ENCODE data around the gene HPRT1. TPM values are rescaled to one million over a fixed set of nuclear protein-coding genes. Genes with fewer than 3 reads are reported as not detected.

The HPRT1 gene
- total RNA-seq, 1 experiment from 2014 or later: 44.1 TPM

GRCh38 chrX:134478374-134478773 is 18.4 kb downstream of the HPRT1 start:
- no peak overlapping the region for H3K9ac ChIP-seq (ENCODE audit: low read length)
- no TSS peak for BruUV-seq (replicated peaks)
- intact Hi-C loops (cut with micrococcal nuclease): no loop called here
- CTCF ChIA-PET: no interaction called here
- H3K4me1 ChIP-seq (ENCODE audit: insufficient read depth, low read length): no peaks in the 10 kb centered on the region
- H3K27me3 ChIP-seq (ENCODE audit: low read length): no peaks in the 10 kb centered on the region
- DNase-seq: no peak
- POLR2A ChIA-PET (ENCODE audit: unreplicated experiment): no interaction called here
- no peak overlapping the region for H3K4me2 ChIP-seq (ENCODE audit: low read length)
- H3K4me3 ChIP-seq (ENCODE audit: low read length): no peak overlapping the region
- H3K9me2 ChIP-seq (replicated peaks; ENCODE audit: low read length): no peaks in the 10 kb centered on the region
- H3K9me3 ChIP-seq (ENCODE audit: low read length): no peaks in the 10 kb centered on the region
- no peak overlapping the region for H3K27ac ChIP-seq (ENCODE audit: low read length)
- no peak overlapping the region for H2AFZ ChIP-seq (ENCODE audit: low read length)
- no peaks in the 10 kb centered on the region for H4K20me1 ChIP-seq (ENCODE audit: low read length)
- no peaks in the 10 kb centered on the region for H3F3A ChIP-seq (ENCODE audit: low read length, unreplicated experiment)
- H3K79me2 ChIP-seq (ENCODE audit: low read length): no peaks in the 10 kb centered on the region
- H3K36me3 ChIP-seq (ENCODE audit: low read depth, low read length): peaks cover 23% of the 10 kb centered on the region; the same call in 1 of the 2 replicates
- no peak for ATAC-seq
- TF ChIP-seq EZH2phosphoT487 (IDR thresholded peaks at IDR 0.05; ENCODE audit: borderline replicate concordance, low read length) (no peak), EZH2 (IDR thresholded peaks at IDR 0.05; ENCODE audit: low read length, unreplicated experiment) (no peak), CTCF (conservative IDR thresholded peaks at IDR 0.05; ENCODE audit: low read depth, low read length) (no peak)

GRCh38 chrX:134480061-134480460 is 20.1 kb downstream of the HPRT1 start:
- DNase-seq (no peak), ATAC-seq (no peak)
- Histone ChIP-seq H3K4me3 (ENCODE audit: low read length) (no peak overlapping the region), H3K4me1 (ENCODE audit: insufficient read depth, low read length) (no peaks in the 10 kb centered on the region), H3F3A (ENCODE audit: low read length, unreplicated experiment) (no peaks in the 10 kb centered on the region), H3K36me3 (ENCODE audit: low read depth, low read length) (peaks cover 28% of the 10 kb centered on the region), H3K27me3 (ENCODE audit: low read length) (no peaks in the 10 kb centered on the region), H3K79me2 (ENCODE audit: low read length) (0 out of 2 replicates have a peak, but pooled peaks cover 4% of the 10 kb centered on the region), H3K9me3 (ENCODE audit: low read length) (no peaks in the 10 kb centered on the region), H3K27ac (ENCODE audit: low read length) (no peak overlapping the region), H3K9me2 (replicated peaks; ENCODE audit: low read length) (no peaks in the 10 kb centered on the region), H2AFZ (ENCODE audit: low read length) (no peak overlapping the region), H3K9ac (ENCODE audit: low read length) (no peak overlapping the region), H4K20me1 (ENCODE audit: low read length) (peaks cover 4% of the 10 kb centered on the region; the same call in 1 of the 2 replicates), H3K4me2 (ENCODE audit: low read length) (no peak overlapping the region)
- TF ChIP-seq CTCF (conservative IDR thresholded peaks at IDR 0.05; ENCODE audit: low read depth, low read length): no peak
- no peak for TF ChIP-seq EZH2 (IDR thresholded peaks at IDR 0.05; ENCODE audit: low read length, unreplicated experiment)
- no peak for TF ChIP-seq EZH2phosphoT487 (IDR thresholded peaks at IDR 0.05; ENCODE audit: borderline replicate concordance, low read length)
- BruUV-seq (replicated peaks): no TSS peak
- ChIA-PET CTCF (no interaction called here), POLR2A (ENCODE audit: unreplicated experiment) (no interaction called here)
- intact Hi-C loops (cut with micrococcal nuclease): loop anchor here (10.0 kb wide), 1 partner anchor 425 kb away; no protein-coding TSS in a partner anchor

GRCh38 chrX:134481339-134481738 is 21.4 kb downstream of the HPRT1 start:
- intact Hi-C loops (cut with micrococcal nuclease): loop anchor here (10.0 kb wide), 1 partner anchor 423 kb away; no protein-coding TSS in a partner anchor
- BruUV-seq (replicated peaks): no TSS peak
- no peaks in the 10 kb centered on the region for H3K27me3 ChIP-seq (ENCODE audit: low read length)
- no peaks in the 10 kb centered on the region for H3K9me2 ChIP-seq (replicated peaks; ENCODE audit: low read length)
- no peak for DNase-seq
- peaks cover 24% of the 10 kb centered on the region for H3K36me3 ChIP-seq (ENCODE audit: low read depth, low read length)
- H3K9me3 ChIP-seq (ENCODE audit: low read length): no peaks in the 10 kb centered on the region
- no peak overlapping the region for H2AFZ ChIP-seq (ENCODE audit: low read length)
- TF ChIP-seq EZH2phosphoT487 (IDR thresholded peaks at IDR 0.05; ENCODE audit: borderline replicate concordance, low read length) (no peak), CTCF (conservative IDR thresholded peaks at IDR 0.05; ENCODE audit: low read depth, low read length) (no peak), EZH2 (IDR thresholded peaks at IDR 0.05; ENCODE audit: low read length, unreplicated experiment) (no peak)
- no peaks in the 10 kb centered on the region for H3F3A ChIP-seq (ENCODE audit: low read length, unreplicated experiment)
- ChIA-PET CTCF (no interaction called here), POLR2A (ENCODE audit: unreplicated experiment) (no interaction called here)
- H3K4me1 ChIP-seq (ENCODE audit: insufficient read depth, low read length): no peaks in the 10 kb centered on the region
- H3K4me3 ChIP-seq (ENCODE audit: low read length): no peak overlapping the region
- ATAC-seq: no peak
- no peak overlapping the region for H3K9ac ChIP-seq (ENCODE audit: low read length)
- peaks cover 6% of the 10 kb centered on the region; the same call in 1 of the 2 replicates for H4K20me1 ChIP-seq (ENCODE audit: low read length)
- no peak overlapping the region for H3K27ac ChIP-seq (ENCODE audit: low read length)
- peaks cover 4% of the 10 kb centered on the region; the same call in 1 of the 2 replicates for H3K79me2 ChIP-seq (ENCODE audit: low read length)
- no peak overlapping the region for H3K4me2 ChIP-seq (ENCODE audit: low read length)

Data from PC-3 (cell line).